AG04450 (cell line): Measurements from ENCODE around the gene LDHA. TPM values are rescaled to one million over a fixed set of nuclear protein-coding genes. Genes with fewer than 3 reads are reported as not detected.

Experiments
- CTCF ChIA-PET: fragments of 300-600, 350-600 bp; formaldehyde crosslinking; extraction: SDS; loops from one replicate; lab custom pipeline; 2022; ENCODE audit warnings: antibody characterized with exemption, inconsistent platforms; lab: Charles Lee
- POLR2A ChIA-PET: fragments of 350-600 bp; formaldehyde crosslinking; extraction: SDS; loops from one replicate; lab custom pipeline; 2021; ENCODE audit warnings: antibody characterized with exemption, inconsistent platforms; lab: Yijun Ruan, JAX
- DNase-seq: peaks from one replicate; pipeline ENCODE4 v3.0.0-alpha.2; 2011; ENCODE audit warnings: low read depth, low spot score
- H3K27ac ChIP-seq: one replicate; pipeline ENCODE4 v1.5.1; 2012; ENCODE audit warnings: low read depth, low read length, control low read depth
- H3K27me3 ChIP-seq: one replicate; pipeline ENCODE4 v1.6.0; 2012; ENCODE audit warnings: low read length; ENCODE audit not compliant: control insufficient read depth, insufficient read depth
- H3K4me3 ChIP-seq: 2 replicates; pipeline ENCODE4 v1.5.1; 2011; ENCODE audit warnings: mild to moderate bottlenecking, low read depth, low read length, control low read depth
- H3K9me3 ChIP-seq: 2 replicates; pipeline ENCODE4 v1.5.1; 2012; ENCODE audit warnings: low read length; ENCODE audit not compliant: control insufficient read depth, insufficient read depth
- CTCF ChIP-seq: IDR thresholded peaks from 2 replicates; pipeline ENCODE4 v1.5.1; 2011; ENCODE audit warnings: low read depth, low read length, control low read depth, inconsistent platforms
- polyA minus RNA-seq: library from RNA; depleted of rRNA, polyadenylated mRNA; stranded (reverse); fragments of >200 nt; gene quantifications from 2 replicates; pipeline ENCODE4 v1.2.3, GENCODE V29; 2011; rRNA and poly(A)+ RNA removed
- polyA plus RNA-seq: library from polyadenylated mRNA; depleted of rRNA; stranded (reverse); fragments of >200 nt; gene quantifications from 2 replicates; pipeline ENCODE4 v1.2.3, GENCODE V29; 2011; rRNA removed

The LDHA gene
- 689 and 887 TPM in 2 replicates for polyA plus RNA-seq
- 651 and 1,089 TPM in 2 replicates for polyA minus RNA-seq

GRCh38 chr11:18394275-18394927 is at the start of gene LDHA:
Gene LDHA (plus strand): TSS chr11:18394563. CDS start chr11:18396843, 2,280 bp downstream.
- peak; percentile 88 for DNase-seq
- POLR2A ChIA-PET: interaction anchor here (0.5 to 3.2 kb wide), 16 partner anchors 10 to 239 kb away, joined by 3 to 94 read pairs (median 4); partner anchors contain the start of genes GTF2H1, HPS5, SPTY2D1 and TSG101
- peak within 1 kb of the TSS; percentile 96 for H3K4me3 ChIP-seq
- H3K9me3 ChIP-seq: no peaks in the 10 kb centered on the region; the same call in none of the 2 replicates
- CTCF ChIA-PET: interaction anchor here (1.4 kb wide), 1 partner anchor 10 kb away, joined by 6 read pairs; no protein-coding TSS in a partner anchor
- TF ChIP-seq CTCF: no peak
- H3K27me3 ChIP-seq: no peaks in the 10 kb centered on the region
- H3K27ac ChIP-seq: peak within 1 kb of the TSS; percentile 86

- peak overlapping the region; percentile 49 for H3K27ac ChIP-seq
- CTCF ChIA-PET: no interaction called here
- peak; percentile 59 for DNase-seq
- POLR2A ChIA-PET: interaction anchor here (1.8 kb wide), 1 partner anchor 47 kb away, joined by 8 read pairs; the partner anchor contains the start of gene LDHA
- no peaks in the 10 kb centered on the region for H3K27me3 ChIP-seq
- TF ChIP-seq CTCF: no peak
- no peak overlapping the region for H3K4me3 ChIP-seq
- H3K9me3 ChIP-seq: no peaks in the 10 kb centered on the region
These were observed 46.8 kb upstream of the LDHA start for GRCh38 chr11:18347471-18348125.

GRCh38 chr11:18352581-18352980 is 41.8 kb upstream of the LDHA start:
- ChIA-PET POLR2A (interaction anchor here (1.6 kb wide), 1 partner anchor 31 kb away, joined by 4 read pairs; no protein-coding TSS in a partner anchor), CTCF (no interaction called here)
- H3K27me3 ChIP-seq: no peaks in the 10 kb centered on the region
- H3K4me3 ChIP-seq: no peak overlapping the region
- no peak for DNase-seq
- H3K9me3 ChIP-seq: no peaks in the 10 kb centered on the region
- TF ChIP-seq CTCF: no peak
- H3K27ac ChIP-seq: no peak overlapping the region

GRCh38 chr11:18358646-18359045 is 35.7 kb upstream of the LDHA start:
- POLR2A ChIA-PET: interaction anchor here (1.4 kb wide), 1 partner anchor 36 kb away, joined by 3 read pairs; the partner anchor contains the start of gene LDHA
- DNase-seq: no peak
- Histone ChIP-seq H3K9me3 (no peaks in the 10 kb centered on the region), H3K27ac (no peak overlapping the region), H3K4me3 (no peak overlapping the region), H3K27me3 (no peaks in the 10 kb centered on the region)
- no peak for TF ChIP-seq CTCF
- CTCF ChIA-PET: no interaction called here

GRCh38 chr11:18361154-18361553 is 33.2 kb upstream of the LDHA start:
- DNase-seq: no peak
- TF ChIP-seq CTCF: no peak
- ChIA-PET CTCF (no interaction called here), POLR2A (no interaction called here)
- Histone ChIP-seq H3K9me3 (no peaks in the 10 kb centered on the region), H3K27me3 (no peaks in the 10 kb centered on the region), H3K4me3 (no peak overlapping the region), H3K27ac (no peak overlapping the region)
